Naive thymus-derived CD8-positive, alpha-beta T cell (primary cell): ENCODE data around the gene MAD1L1. TPM values are rescaled to one million over a fixed set of nuclear protein-coding genes. Genes with fewer than 3 reads are reported as not detected.
"Not testable (repeated sequence)": the region's sequence is repeated elsewhere in the genome, so short reads cannot be mapped to it uniquely, and the experiment has no call there.

Experiments used
- ATAC-seq, 2 donors: fragments of 150-1000 bp; cut with Tn5 transposase in 1 of 2; sonication (Bioruptor Pico), chemical (Tn5 transposase) in 1 of 2; 1 replicate in 1 of 2; 2 replicates in 1 of 2; pipeline ENCODE4 v1.10.0; 2021; ENCODE audit warnings: mild to moderate bottlenecking in 2 of 2, moderate library complexity in 2 of 2
- POLR2A ChIA-PET: fragments of 350-600 bp; sonication (Branson Sonifier 250); formaldehyde crosslinking; loops from one replicate; lab custom pipeline; 2021; ENCODE audit warnings: antibody characterized with exemption; lab: Charles Lee
- DNase-seq, 10 donors: peaks; one replicate each; pipeline versions ENCODE4 v3.0.0 to v3.0.0-alpha.2; 2020 to 2022
- H3K27ac Mint-ChIP-seq, 10 donors: one replicate each; pipeline ENCODE4 v1.8.0; 2020 to 2022; ENCODE audit warnings: mild to moderate bottlenecking in 10 of 10, mixed read lengths in 10 of 10, moderate library complexity in 4 of 10, inconsistent platforms in 1 of 10
- H3K27me3 Mint-ChIP-seq, 5 donors: one replicate each; pipeline ENCODE4 v1.8.0; 2021 to 2022; ENCODE audit warnings: mixed read lengths in 5 of 5
- H3K36me3 Mint-ChIP-seq, 3 donors: one replicate each; pipeline ENCODE4 v1.8.0; 2020 to 2022; ENCODE audit warnings: mixed read lengths in 3 of 3, mild to moderate bottlenecking in 2 of 3, inconsistent platforms in 1 of 3
- H3K4me1 Mint-ChIP-seq, 4 donors: one replicate each; pipeline ENCODE4 v1.8.0; 2021 to 2022; ENCODE audit warnings: mixed read lengths in 4 of 4
- H3K4me3 Mint-ChIP-seq, 10 donors: one replicate each; pipeline ENCODE4 v1.8.0; 2020 to 2022; ENCODE audit warnings: mild to moderate bottlenecking in 10 of 10, mixed read lengths in 10 of 10, moderate library complexity in 6 of 10, inconsistent platforms in 1 of 10
- H3K9me3 Mint-ChIP-seq, 9 donors: one replicate each; pipeline ENCODE4 v1.8.0; 2020 to 2022; ENCODE audit warnings: mixed read lengths in 9 of 9, mild to moderate bottlenecking in 3 of 9, inconsistent platforms in 1 of 9, moderate library complexity in 1 of 9
- polyA plus RNA-seq, 3 donors: library from polyadenylated mRNA; unstranded; fragments of 300-500 nt; fragmentation: Illumina TruSeq; gene quantifications; one replicate each; pipeline ENCODE4 v1.2.3, GENCODE V29; 2021
- total RNA-seq, 8 experiments: library from RNA in 2 of 8; stranded (reverse) in 2 of 8; gene quantifications; one replicate each; pipeline ENCODE4 v1.2.3 and lab custom pipeline; 2021 to 2026

MAD1L1 gene
- total and polyA plus RNA-seq, 5 experiments from 2014 or later = 84.5 to 243 (median 146) TPM

GRCh38 chr7:2270495-2270894, 37.8 kb upstream of the MAD1L1 start:
- no peak for ATAC-seq
- POLR2A ChIA-PET = no interaction called here
- Mint-ChIP-seq H3K36me3 (peaks cover 0 to 9% (median 3%) of the 10 kb centered on the region in 3 donors), H3K4me1 (no peaks in the 10 kb centered on the region), H3K27ac (no peak overlapping the region), H3K27me3 (no peaks in the 10 kb centered on the region), H3K9me3 (no peaks in the 10 kb centered on the region), H3K4me3 (no peak overlapping the region)
- DNase-seq = no peak

GRCh38 chr7:2269991-2270460, 37.3 kb upstream of the MAD1L1 start:
- Mint-ChIP-seq H3K9me3 (no peaks in the 10 kb centered on the region), H3K27ac (no peak overlapping the region), H3K4me3 (no peak overlapping the region), H3K27me3 (no peaks in the 10 kb centered on the region), H3K4me1 (no peaks in the 10 kb centered on the region), H3K36me3 (peaks cover 0 to 9% (median 3%) of the 10 kb centered on the region in 3 donors)
- ATAC-seq (no peak), DNase-seq (no peak)
- POLR2A ChIA-PET = no interaction called here

GRCh38 chr7:2269089-2269990, 36.6 kb upstream of the MAD1L1 start:
- H3K4me1 Mint-ChIP-seq, H3K27ac Mint-ChIP-seq, H3K4me3 Mint-ChIP-seq, POLR2A ChIA-PET, H3K9me3 Mint-ChIP-seq, ATAC-seq, DNase-seq, H3K27me3 Mint-ChIP-seq: not testable (repeated sequence)
- H3K36me3 Mint-ChIP-seq = peaks cover 0 to 11% (median 3%) of the 10 kb centered on the region in 3 donors

GRCh38 chr7:2266911-2267310, 34.2 kb upstream of the MAD1L1 start:
- Mint-ChIP-seq H3K4me1 (peaks cover under 1 to 4% (median 3%) of the 10 kb centered on the region in 4 donors), H3K36me3 (peaks cover 0 to 9% (median 8%) of the 10 kb centered on the region in 3 donors), H3K27ac (no peak overlapping the region), H3K4me3 (no peak overlapping the region), H3K27me3 (no peaks in the 10 kb centered on the region), H3K9me3 (no peaks in the 10 kb centered on the region)
- ATAC-seq (no peak), DNase-seq (no peak)
- POLR2A ChIA-PET = no interaction called here

GRCh38 chr7:2264158-2264557, 31.4 kb upstream of the MAD1L1 start:
- DNase-seq (no peak), ATAC-seq (no peak)
- Mint-ChIP-seq H3K27ac (peak overlapping the region in 2 of 10 donors; percentile 35), H3K27me3 (no peaks in the 10 kb centered on the region), H3K4me1 (peaks cover 4 to 16% (median 13%) of the 10 kb centered on the region in 4 donors), H3K4me3 (no peak overlapping the region), H3K36me3 (peaks cover 0 to 8% (median 6%) of the 10 kb centered on the region in 3 donors), H3K9me3 (no peaks in the 10 kb centered on the region)
- POLR2A ChIA-PET = no interaction called here

GRCh38 chr7:2263176-2263575, 30.4 kb upstream of the MAD1L1 start:
- Mint-ChIP-seq H3K4me3 (no peak overlapping the region), H3K9me3 (no peaks in the 10 kb centered on the region), H3K36me3 (peaks cover 0 to 8% (median 6%) of the 10 kb centered on the region in 3 donors)

GRCh38 chr7:2261611-2262010, 28.9 kb upstream of the MAD1L1 start:
- POLR2A ChIA-PET = interaction anchor here (0.9 to 2.0 kb wide), 2 partner anchors 12 to 92 kb away, joined by 4 to 7 read pairs; no protein-coding TSS in a partner anchor
- H3K36me3 Mint-ChIP-seq = peaks cover 0 to 11% (median 6%) of the 10 kb centered on the region in 3 donors
- H3K4me3 Mint-ChIP-seq = peak overlapping the region; percentile 61 to 83 (median 77)
- H3K9me3 Mint-ChIP-seq = no peaks in the 10 kb centered on the region
- peak overlapping the region; percentile 92 to 97 (median 93) for H3K27ac Mint-ChIP-seq
- peak; percentile 78 to 85 for ATAC-seq
- no peaks in the 10 kb centered on the region for H3K27me3 Mint-ChIP-seq
- peaks cover 4 to 16% (median 13%) of the 10 kb centered on the region in 4 donors for H3K4me1 Mint-ChIP-seq
- DNase-seq = peak in 9 of 10 donors; percentile 13 to 67 (median 30)

More at GRCh38 chr7:2263176-2263575, 30.4 kb upstream of the MAD1L1 start:
- POLR2A ChIA-PET = no interaction called here
- Mint-ChIP-seq H3K4me1 (peaks cover 4 to 16% (median 13%) of the 10 kb centered on the region in 4 donors), H3K27ac (peak overlapping the region in 1 of 10 donors; percentile 28), H3K27me3 (no peaks in the 10 kb centered on the region)
- ATAC-seq = no peak
- DNase-seq = no peak

GRCh38 chr7:2260820-2261219, 28.1 kb upstream of the MAD1L1 start:
- H3K27ac Mint-ChIP-seq = peak overlapping the region in 3 of 10 donors; percentile 39 to 97 (median 96)
- DNase-seq = no peak
- peaks cover 4 to 16% (median 13%) of the 10 kb centered on the region in 4 donors for H3K4me1 Mint-ChIP-seq
- no peaks in the 10 kb centered on the region for H3K27me3 Mint-ChIP-seq
- peaks cover 0 to 13% (median 6%) of the 10 kb centered on the region in 3 donors for H3K36me3 Mint-ChIP-seq
- ATAC-seq = no peak
- no peaks in the 10 kb centered on the region for H3K9me3 Mint-ChIP-seq
- POLR2A ChIA-PET = interaction anchor here (0.6 to 2.0 kb wide), 2 partner anchors 12 to 289 kb away, joined by 3 to 7 read pairs; no protein-coding TSS in a partner anchor
- H3K4me3 Mint-ChIP-seq = peak overlapping the region in 3 of 10 donors; percentile 39 to 80 (median 64)

GRCh38 chr7:2259480-2259879, 26.7 kb upstream of the MAD1L1 start:
- Mint-ChIP-seq H3K36me3 (peaks cover 0 to 13% (median 6%) of the 10 kb centered on the region in 3 donors), H3K9me3 (no peaks in the 10 kb centered on the region), H3K4me1 (peaks cover 7 to 16% (median 13%) of the 10 kb centered on the region in 4 donors), H3K27me3 (no peaks in the 10 kb centered on the region), H3K4me3 (no peak overlapping the region), H3K27ac (peak overlapping the region in 4 of 10 donors; percentile 12 to 92 (median 72))
- ATAC-seq (no peak), DNase-seq (no peak)
- POLR2A ChIA-PET = no interaction called here

- POLR2A ChIA-PET = no interaction called here
- ATAC-seq (no peak), DNase-seq (no peak)
- Mint-ChIP-seq H3K4me1 (peaks cover 7 to 16% (median 13%) of the 10 kb centered on the region in 4 donors), H3K36me3 (peaks cover 0 to 8% (median under 1%) of the 10 kb centered on the region in 3 donors), H3K4me3 (no peak overlapping the region), H3K27me3 (no peaks in the 10 kb centered on the region), H3K9me3 (no peaks in the 10 kb centered on the region), H3K27ac (no peak overlapping the region)
These were observed 26.1 kb upstream of the MAD1L1 start for GRCh38 chr7:2258661-2259365.

- H3K27ac Mint-ChIP-seq = peak overlapping the region in 2 of 10 donors; percentile 29 to 43
- H3K4me1 Mint-ChIP-seq = peaks cover 7 to 20% (median 18%) of the 10 kb centered on the region in 4 donors
- peaks cover 0 to 8% (median 0%) of the 10 kb centered on the region in 3 donors for H3K36me3 Mint-ChIP-seq
- no peaks in the 10 kb centered on the region for H3K27me3 Mint-ChIP-seq
- no peak overlapping the region for H3K4me3 Mint-ChIP-seq
- DNase-seq (no peak), ATAC-seq (no peak)
- H3K9me3 Mint-ChIP-seq = no peaks in the 10 kb centered on the region
- POLR2A ChIA-PET = no interaction called here
These were observed 24.9 kb upstream of the MAD1L1 start for GRCh38 chr7:2257651-2258050.

GRCh38 chr7:2257046-2257551, 24.4 kb upstream of the MAD1L1 start:
- no peak overlapping the region for H3K4me3 Mint-ChIP-seq
- H3K9me3 Mint-ChIP-seq = no peaks in the 10 kb centered on the region
- ATAC-seq (no peak), DNase-seq (no peak)
- POLR2A ChIA-PET = no interaction called here
- H3K27ac Mint-ChIP-seq = no peak overlapping the region
- H3K27me3 Mint-ChIP-seq = no peaks in the 10 kb centered on the region
- peaks cover 7 to 18% (median 16%) of the 10 kb centered on the region in 4 donors for H3K4me1 Mint-ChIP-seq
- peaks cover 0 to 8% (median 0%) of the 10 kb centered on the region in 3 donors for H3K36me3 Mint-ChIP-seq
